ENCODE measurements around the gene NLRP13.

- TF ChIP-seq YY1 (IDR thresholded peaks at IDR 0.05; ENCODE audit: extremely low read depth, insufficient replicate concordance, low read depth, low read length) (no peak), POLR2A (IDR thresholded peaks at IDR 0.05; ENCODE audit: borderline replicate concordance, extremely low read depth, insufficient read depth, insufficient read length) (no peak), ZFX (IDR thresholded peaks at IDR 0.05) (no peak), POLR2AphosphoS5 (IDR thresholded peaks at IDR 0.05; ENCODE audit: low read depth, low read length) (no peak), EGR1 (IDR thresholded peaks at IDR 0.05; ENCODE audit: low read depth) (no peak), SIN3A (IDR thresholded peaks at IDR 0.05; ENCODE audit: low read depth) (no peak), MAX (IDR thresholded peaks at IDR 0.05) (no peak)
- TF ChIP-seq, protein P1, sequence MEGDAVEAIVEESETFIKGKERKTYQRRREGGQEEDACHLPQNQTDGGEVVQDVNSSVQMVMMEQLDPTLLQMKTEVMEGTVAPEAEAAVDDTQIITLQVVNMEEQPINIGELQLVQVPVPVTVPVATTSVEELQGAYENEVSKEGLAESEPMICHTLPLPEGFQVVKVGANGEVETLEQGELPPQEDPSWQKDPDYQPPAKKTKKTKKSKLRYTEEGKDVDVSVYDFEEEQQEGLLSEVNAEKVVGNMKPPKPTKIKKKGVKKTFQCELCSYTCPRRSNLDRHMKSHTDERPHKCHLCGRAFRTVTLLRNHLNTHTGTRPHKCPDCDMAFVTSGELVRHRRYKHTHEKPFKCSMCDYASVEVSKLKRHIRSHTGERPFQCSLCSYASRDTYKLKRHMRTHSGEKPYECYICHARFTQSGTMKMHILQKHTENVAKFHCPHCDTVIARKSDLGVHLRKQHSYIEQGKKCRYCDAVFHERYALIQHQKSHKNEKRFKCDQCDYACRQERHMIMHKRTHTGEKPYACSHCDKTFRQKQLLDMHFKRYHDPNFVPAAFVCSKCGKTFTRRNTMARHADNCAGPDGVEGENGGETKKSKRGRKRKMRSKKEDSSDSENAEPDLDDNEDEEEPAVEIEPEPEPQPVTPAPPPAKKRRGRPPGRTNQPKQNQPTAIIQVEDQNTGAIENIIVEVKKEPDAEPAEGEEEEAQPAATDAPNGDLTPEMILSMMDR (IDR thresholded peaks at IDR 0.05 in 2 of 3, conservative IDR thresholded peaks at IDR 0.05 in 1 of 3; ENCODE audit: borderline replicate concordance in 1 of 3, insufficient read depth in 1 of 3, low read depth in 2 of 3, low read length in 2 of 3), result no peak
Measured at GRCh38 chr19:55909801-55910200, 22.3 kb downstream of the NLRP13 start.
